Measurements from ENCODE around the gene ACSM4.
"Not testable (repeated sequence)": the region's sequence is repeated elsewhere in the genome, so short reads cannot be mapped to it uniquely, and the experiment has no call there.

Gene ACSM4

GRCh38 chr12:7324176-7324575, 20.3 kb downstream of the ACSM4 start:
- H3K4me3 ChIP-seq (replicated peaks in 1 of 2; ENCODE audit: low read depth in 2 of 2, low read length in 2 of 2): no peak overlapping the region
- no peak for DNase-seq (ENCODE audit: low read depth in 2 of 2)
- no peak for TF ChIP-seq CTCF (IDR thresholded peaks at IDR 0.05; ENCODE audit: low read depth, low read length)

DNA sequence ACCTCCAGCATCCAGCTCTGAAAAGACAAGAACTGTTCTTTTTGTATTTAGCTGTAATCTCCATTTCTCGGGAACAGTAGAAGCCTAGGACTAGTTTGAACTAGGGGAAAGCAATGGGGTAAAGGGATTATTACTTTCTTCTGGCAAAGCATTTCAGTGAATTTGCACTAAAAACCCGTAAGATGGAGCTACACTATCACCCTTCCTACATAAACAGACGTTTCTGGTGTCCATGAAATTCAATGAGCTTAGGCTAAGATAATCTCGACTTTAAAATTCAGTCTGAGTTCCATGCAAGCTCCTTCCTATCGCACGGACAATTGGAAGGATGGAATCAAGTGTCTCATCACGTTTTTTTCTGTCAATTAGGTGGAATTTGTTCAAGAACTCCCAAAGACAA, 24.0 kb downstream of the ACSM4 start:
- no peak overlapping the region for H3K4me3 ChIP-seq (replicated peaks in 1 of 2; ENCODE audit: low read depth in 2 of 2, low read length in 2 of 2)
- no peak for TF ChIP-seq CTCF (IDR thresholded peaks at IDR 0.05; ENCODE audit: low read depth, low read length)
- DNase-seq (ENCODE audit: low read depth in 2 of 2): no peak

DNA sequence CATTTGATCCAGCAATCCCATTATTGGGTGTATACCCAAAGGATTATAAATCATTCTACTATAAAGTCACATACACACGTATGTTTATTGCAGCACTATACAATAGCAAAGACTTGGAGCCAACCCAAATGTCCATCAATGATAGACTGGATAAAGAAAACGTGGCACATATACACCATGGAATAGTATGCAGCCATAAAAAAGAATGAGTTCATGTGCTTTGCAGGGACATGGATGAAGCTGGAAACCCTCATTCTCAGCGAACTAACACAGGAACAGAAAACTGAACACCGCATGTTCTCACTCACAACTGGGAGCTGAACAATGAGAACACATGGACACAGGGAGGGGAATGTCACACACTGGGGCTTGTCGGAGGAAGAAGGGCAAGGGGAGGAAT, 33.9 kb downstream of the ACSM4 start:
- DNase-seq (ENCODE audit: low read depth in 2 of 2); H3K4me3 ChIP-seq (replicated peaks in 1 of 2; ENCODE audit: low read depth in 2 of 2, low read length in 2 of 2): not testable (repeated sequence)

DNA sequence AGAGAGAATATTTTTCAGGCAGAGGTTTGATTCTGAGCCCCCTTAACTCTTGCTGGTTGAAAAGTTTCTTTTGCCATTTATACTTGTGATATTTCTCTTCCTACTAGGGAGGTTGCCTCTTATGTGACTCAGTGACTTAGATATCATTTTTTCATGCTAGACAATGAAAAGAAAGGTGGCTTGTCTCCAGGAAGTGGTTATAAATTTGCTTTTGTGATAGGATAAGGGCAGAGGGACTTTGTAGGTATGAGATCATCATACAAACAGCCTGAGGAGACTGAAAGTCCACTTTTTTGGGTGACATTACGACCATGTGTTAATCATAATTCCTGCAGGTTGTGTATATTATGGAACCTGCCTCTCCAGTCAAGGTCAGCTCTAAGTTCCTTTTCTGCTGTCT, 35.8 kb downstream of the ACSM4 start:
- no peak for TF ChIP-seq CTCF (IDR thresholded peaks at IDR 0.05; ENCODE audit: low read depth, low read length)
- no peak overlapping the region for H3K4me3 ChIP-seq (replicated peaks in 1 of 2; ENCODE audit: low read depth in 2 of 2, low read length in 2 of 2)
- no peak for DNase-seq (ENCODE audit: low read depth in 2 of 2)

- no peak for TF ChIP-seq CTCF (IDR thresholded peaks at IDR 0.05; ENCODE audit: low read depth, low read length)
- H3K4me3 ChIP-seq (replicated peaks in 1 of 2; ENCODE audit: low read depth in 2 of 2, low read length in 2 of 2): no peak overlapping the region
- peak in 1 of 2 donors; percentile 16 for DNase-seq (ENCODE audit: low read depth in 2 of 2)
Measured at GRCh38 chr12:7344833-7345606, 41.1 kb downstream of the ACSM4 start.

DNA sequence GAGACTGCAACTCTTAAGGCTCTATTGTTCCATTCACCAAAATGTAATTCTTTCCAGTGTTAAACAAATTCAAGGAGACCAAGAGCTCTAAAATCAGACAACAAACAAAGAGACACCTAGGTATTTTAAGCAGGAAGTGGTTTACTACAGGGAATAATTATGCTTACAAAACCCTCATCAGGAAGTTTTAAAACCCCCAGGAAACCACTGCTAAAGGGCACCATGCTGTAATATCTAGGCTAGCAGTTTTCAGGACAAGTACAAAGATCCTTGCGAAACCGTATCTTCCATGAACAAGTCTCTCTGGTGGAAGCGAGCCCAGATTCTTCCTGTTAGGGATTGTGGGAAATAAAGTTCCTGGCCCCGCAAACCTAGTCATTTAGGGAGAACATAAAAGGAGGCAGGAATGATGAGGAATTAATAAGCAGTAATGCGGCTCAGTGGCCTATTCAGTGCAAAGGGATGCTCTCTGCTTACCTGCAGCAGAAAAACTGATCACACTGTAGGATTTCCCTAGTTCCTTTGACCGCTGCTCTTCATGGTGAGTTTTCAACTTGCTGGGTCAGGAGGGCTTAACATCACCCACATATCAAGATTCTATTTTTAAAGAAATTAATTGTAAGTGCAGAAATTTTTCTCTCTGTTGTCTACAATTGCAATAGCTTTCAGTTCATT, 42.8 kb downstream of the ACSM4 start:
- DNase-seq (ENCODE audit: low read depth in 2 of 2): no peak
- TF ChIP-seq CTCF (IDR thresholded peaks at IDR 0.05; ENCODE audit: low read depth, low read length): no peak

GRCh38 chr12:7349418-7349817, 45.5 kb downstream of the ACSM4 start:
- no peak overlapping the region for H3K4me3 ChIP-seq (replicated peaks in 1 of 2; ENCODE audit: low read depth in 2 of 2, low read length in 2 of 2)
- DNase-seq (ENCODE audit: low read depth in 2 of 2): no peak
- TF ChIP-seq CTCF (IDR thresholded peaks at IDR 0.05; ENCODE audit: low read depth, low read length): no peak

More for the DNA sequence above, 42.8 kb downstream of the ACSM4 start:
- no peak overlapping the region for H3K4me3 ChIP-seq (replicated peaks in 1 of 2; ENCODE audit: low read depth in 2 of 2, low read length in 2 of 2)
